ENCODE results near the gene TAAR9.
"Not testable (repeated sequence)": the region's sequence is repeated elsewhere in the genome, so short reads cannot be mapped to it uniquely, and the experiment has no call there.

The TAAR9 gene

GRCh38 chr6:132515386-132515785, 22.7 kb upstream of the TAAR9 start:
- no peak for DNase-seq (ENCODE audit: low read depth in 2 of 2)

- no peak for DNase-seq (ENCODE audit: low read depth in 2 of 2)
Observed at GRCh38 chr6:132520953-132521352, 17.1 kb upstream of the TAAR9 start.

- no peak for DNase-seq (ENCODE audit: low read depth in 2 of 2)
Observed at GRCh38 chr6:132524646-132525045, 13.4 kb upstream of the TAAR9 start.

GRCh38 chr6:132525866-132526265, 12.2 kb upstream of the TAAR9 start:
- DNase-seq (ENCODE audit: low read depth in 2 of 2), result no peak

GRCh38 chr6:132526461-132526860, 11.6 kb upstream of the TAAR9 start:
- DNase-seq (ENCODE audit: low read depth in 2 of 2), result no peak

- no peak for DNase-seq (ENCODE audit: low read depth in 2 of 2)
Observed at GRCh38 chr6:132527791-132528190, 10.3 kb upstream of the TAAR9 start.

- DNase-seq (ENCODE audit: low read depth in 2 of 2), result peak; percentile 41 to 48
Observed at GRCh38 chr6:132530293-132530974, 7.6 kb upstream of the TAAR9 start.

GRCh38 chr6:132534546-132534945, 3.5 kb upstream of the TAAR9 start:
- DNase-seq (ENCODE audit: low read depth in 2 of 2), result not testable (repeated sequence)

- DNase-seq (ENCODE audit: low read depth in 2 of 2), result no peak
Observed at GRCh38 chr6:132537145-132537544, 932 bp upstream of the TAAR9 start.

- no peak for DNase-seq (ENCODE audit: low read depth in 2 of 2)
Observed at GRCh38 chr6:132544826-132545225, 6.7 kb downstream of the TAAR9 start.

GRCh38 chr6:132548746-132549463, 10.8 kb downstream of the TAAR9 start:
- no peak for DNase-seq (ENCODE audit: low read depth in 2 of 2)

GRCh38 chr6:132551214-132551613, 13.1 kb downstream of the TAAR9 start:
- no peak for DNase-seq (ENCODE audit: low read depth in 2 of 2)

GRCh38 chr6:132552372-132552771, 14.3 kb downstream of the TAAR9 start, which contains the start of gene TAAR8:
TSS of gene TAAR8 (plus strand) at chr6:132552672. CDS start at chr6:132552693, 21 bp downstream.
- no peak for DNase-seq (ENCODE audit: low read depth in 2 of 2)

- DNase-seq (ENCODE audit: low read depth in 2 of 2), result not testable (repeated sequence)
Observed at GRCh38 chr6:132560087-132560486, 22.0 kb downstream of the TAAR9 start.

GRCh38 chr6:132566404-132566803, 28.3 kb downstream of the TAAR9 start:
- DNase-seq (ENCODE audit: low read depth in 2 of 2), result no peak

- no peak for DNase-seq (ENCODE audit: low read depth in 2 of 2)
Observed at GRCh38 chr6:132567566-132567965, 29.5 kb downstream of the TAAR9 start.

- no peak for DNase-seq (ENCODE audit: low read depth in 2 of 2)
Observed at GRCh38 chr6:132568611-132569010, 30.5 kb downstream of the TAAR9 start.

- no peak for DNase-seq (ENCODE audit: low read depth in 2 of 2)
Observed at GRCh38 chr6:132569170-132569569, 31.1 kb downstream of the TAAR9 start.

- no peak for DNase-seq (ENCODE audit: low read depth in 2 of 2)
Observed at GRCh38 chr6:132570221-132570777, 32.2 kb downstream of the TAAR9 start, which contains the start of gene TAAR6. TSS of gene TAAR6 (plus strand) at chr6:132570322. CDS start at chr6:132570322, 0 bp downstream.

- DNase-seq (ENCODE audit: low read depth in 2 of 2), result no peak
Observed at GRCh38 chr6:132571774-132572173, 33.7 kb downstream of the TAAR9 start.

GRCh38 chr6:132584698-132585097, 46.6 kb downstream of the TAAR9 start:
- no peak for DNase-seq (ENCODE audit: low read depth in 2 of 2)

- no peak for DNase-seq (ENCODE audit: low read depth in 2 of 2)
Observed at GRCh38 chr6:132587424-132587823, 49.3 kb downstream of the TAAR9 start.
